Neural progenitor cell (in vitro differentiated cells): ENCODE results near the gene RAB6B. TPM values are rescaled to one million over a fixed set of nuclear protein-coding genes. Genes with fewer than 3 reads are reported as not detected.

Source experiments
- DNase-seq: peaks from one replicate; pipeline ENCODE4 v3.0.0-alpha.2; 2016; ENCODE audit warnings: low spot score
- H2AFZ ChIP-seq: fragments of 200-600 bp; sonication (generic); replicated peaks from 2 replicates; pipeline ENCODE4 v1.6.1; 2016; ENCODE audit warnings: antibody characterized with exemption
- H3F3A ChIP-seq: fragments of 200-600 bp; sonication (generic); 2 replicates; pipeline ENCODE4 v1.6.1; 2016; ENCODE audit warnings: antibody characterized with exemption, low read depth
- H3K27ac ChIP-seq: fragments of 200-600 bp; sonication (generic); 2 replicates; pipeline ENCODE4 v1.5.1; 2016; ENCODE audit warnings: mild to moderate bottlenecking
- H3K27me3 ChIP-seq: fragments of 200-600 bp; sonication (generic); 2 replicates; pipeline ENCODE4 v1.6.1; 2016; ENCODE audit warnings: mild to moderate bottlenecking, moderate library complexity
- H3K36me3 ChIP-seq: fragments of 200-600 bp; sonication (generic); 2 replicates; pipeline ENCODE4 v1.5.1; 2016
- H3K4me1 ChIP-seq: fragments of 200-600 bp; sonication (generic); 2 replicates; pipeline ENCODE4 v1.6.1; 2016; ENCODE audit warnings: mixed run types
- H3K4me2 ChIP-seq: fragments of 200-600 bp; sonication (generic); 2 replicates; pipeline ENCODE4 v1.6.1; 2016
- H3K4me3 ChIP-seq: fragments of 200-600 bp; sonication (generic); 2 replicates; pipeline ENCODE4 v1.5.1; 2016
- H3K79me2 ChIP-seq: fragments of 200-600 bp; sonication (generic); 2 replicates; pipeline ENCODE4 v1.6.1; 2016; ENCODE audit warnings: low read depth
- H3K9ac ChIP-seq: fragments of 200-600 bp; sonication (generic); 2 replicates; pipeline ENCODE4 v1.6.1; 2016
- H3K9me3 ChIP-seq: fragments of 200-600 bp; sonication (generic); 2 replicates; pipeline ENCODE4 v1.5.1; 2016; ENCODE audit warnings: low read depth
- H4K20me1 ChIP-seq: fragments of 200-600 bp; sonication (generic); 2 replicates; pipeline ENCODE4 v1.6.1; 2016; ENCODE audit warnings: low read depth
- H3K27ac Mint-ChIP-seq: 3 replicates; pipeline ENCODE4 v1.8.0; 2021; ENCODE audit warnings: mixed read lengths
- H3K27me3 Mint-ChIP-seq: 2 replicates; pipeline ENCODE4 v1.8.0; 2022; ENCODE audit warnings: low read depth, mild to moderate bottlenecking, inconsistent platforms, moderate library complexity, mixed read lengths; ENCODE audit not compliant: insufficient read depth
- H3K36me3 Mint-ChIP-seq: 3 replicates; pipeline ENCODE4 v1.8.0; 2021; ENCODE audit warnings: mixed read lengths
- H3K4me1 Mint-ChIP-seq: 3 replicates; pipeline ENCODE4 v1.8.0; 2021; ENCODE audit warnings: mixed read lengths
- H3K4me3 Mint-ChIP-seq: 3 replicates; pipeline ENCODE4 v1.8.0; 2021; ENCODE audit warnings: mild to moderate bottlenecking, moderate library complexity, mixed read lengths
- H3K9me3 Mint-ChIP-seq: 3 replicates; pipeline ENCODE4 v1.8.0; 2020; ENCODE audit warnings: mixed read lengths
- CTCF ChIP-seq: fragments of 200-600 bp; sonication (generic); IDR thresholded peaks from 2 replicates; pipeline ENCODE4 v1.5.1; 2017; ENCODE audit warnings: antibody characterized with exemption, mild to moderate bottlenecking
- EZH2 ChIP-seq: fragments of 200-600 bp; sonication (generic); IDR thresholded peaks from 2 replicates; pipeline ENCODE4 v1.6.1; 2017; ENCODE audit warnings: antibody characterized with exemption, mild to moderate bottlenecking, moderate library complexity
- EZH2phosphoT487 ChIP-seq: fragments of 200-600 bp; sonication (generic); IDR thresholded peaks from 2 replicates; pipeline ENCODE4 v1.6.1; 2017; ENCODE audit warnings: antibody characterized with exemption
- total RNA-seq: library from RNA; depleted of rRNA; stranded (reverse); fragments of >200 nt; gene quantifications from 2 replicates; pipeline ENCODE4 v1.2.3, GENCODE V29; 2015; ENCODE audit warnings: low replicate concordance

RAB6B gene
- total RNA-seq, 1 donor from 2014 or later, result 7.7 TPM

GRCh38 chr3:133882986-133883586, 12.6 kb downstream of the RAB6B start:
- no peak overlapping the region for H3K27ac ChIP-seq
- Mint-ChIP-seq H3K36me3 (peaks cover 3% of the 10 kb centered on the region), H3K4me3 (no peak overlapping the region), H3K27ac (no peak overlapping the region), H3K9me3 (peaks cover 6% of the 10 kb centered on the region), H3K4me1 (peaks cover 4% of the 10 kb centered on the region), H3K27me3 (peaks cover 2% of the 10 kb centered on the region)
- H4K20me1 ChIP-seq, result no peaks in the 10 kb centered on the region
- H3K36me3 ChIP-seq, result no peaks in the 10 kb centered on the region
- H3K27me3 ChIP-seq, result no peaks in the 10 kb centered on the region
- no peak overlapping the region for H3K9ac ChIP-seq
- DNase-seq, result no peak
- H3K4me2 ChIP-seq, result no peak overlapping the region
- no peak for TF ChIP-seq EZH2phosphoT487
- no peak for TF ChIP-seq CTCF
- no peak for TF ChIP-seq EZH2
- H3F3A ChIP-seq, result peaks cover 4% of the 10 kb centered on the region
- H3K4me3 ChIP-seq, result no peak overlapping the region
- H3K9me3 ChIP-seq, result no peaks in the 10 kb centered on the region
- no peak overlapping the region for H2AFZ ChIP-seq
- H3K4me1 ChIP-seq, result peaks cover 11% of the 10 kb centered on the region
- no peaks in the 10 kb centered on the region for H3K79me2 ChIP-seq

- Histone ChIP-seq H3K9ac (no peak overlapping the region), H3K27ac (no peak overlapping the region), H3K27me3 (no peaks in the 10 kb centered on the region), H3K4me1 (peaks cover 2% of the 10 kb centered on the region), H3K9me3 (no peaks in the 10 kb centered on the region), H3K4me2 (no peak overlapping the region), H3K4me3 (no peak overlapping the region), H3K36me3 (no peaks in the 10 kb centered on the region), H3K79me2 (no peaks in the 10 kb centered on the region), H4K20me1 (no peaks in the 10 kb centered on the region), H2AFZ (no peak overlapping the region), H3F3A (no peaks in the 10 kb centered on the region)
- Mint-ChIP-seq H3K27me3 (peaks cover 2% of the 10 kb centered on the region), H3K36me3 (peaks cover 3% of the 10 kb centered on the region), H3K4me3 (no peak overlapping the region), H3K27ac (no peak overlapping the region), H3K9me3 (peaks cover 10% of the 10 kb centered on the region), H3K4me1 (no peaks in the 10 kb centered on the region)
- no peak for TF ChIP-seq EZH2phosphoT487
- no peak for TF ChIP-seq EZH2
- no peak for TF ChIP-seq CTCF
- no peak for DNase-seq
Observed at GRCh38 chr3:133881939-133882825, 13.5 kb downstream of the RAB6B start.

- no peak for DNase-seq
- TF ChIP-seq EZH2, result no peak
- no peak for TF ChIP-seq EZH2phosphoT487
- TF ChIP-seq CTCF, result no peak
- H3K27ac Mint-ChIP-seq, result no peak overlapping the region
Observed at GRCh38 chr3:133881492-133881891, 14.2 kb downstream of the RAB6B start.

More at GRCh38 chr3:133881492-133881891, 14.2 kb downstream of the RAB6B start:
- no peak overlapping the region for H3K9ac ChIP-seq
- peaks cover 2% of the 10 kb centered on the region for H3K27me3 Mint-ChIP-seq
- H3K27ac ChIP-seq, result no peak overlapping the region
- no peak overlapping the region for H2AFZ ChIP-seq
- no peaks in the 10 kb centered on the region for H3F3A ChIP-seq
- H3K9me3 Mint-ChIP-seq, result peaks cover 10% of the 10 kb centered on the region
- no peaks in the 10 kb centered on the region for H3K4me1 ChIP-seq
- no peak overlapping the region for H3K4me3 ChIP-seq
- no peaks in the 10 kb centered on the region for H3K79me2 ChIP-seq
- no peaks in the 10 kb centered on the region for H3K27me3 ChIP-seq
- no peaks in the 10 kb centered on the region for H3K9me3 ChIP-seq
- no peak overlapping the region for H3K4me3 Mint-ChIP-seq
- H3K36me3 Mint-ChIP-seq, result peaks cover 3% of the 10 kb centered on the region
- no peaks in the 10 kb centered on the region for H3K4me1 Mint-ChIP-seq
- no peaks in the 10 kb centered on the region for H4K20me1 ChIP-seq
- H3K36me3 ChIP-seq, result no peaks in the 10 kb centered on the region
- H3K4me2 ChIP-seq, result no peak overlapping the region
